ENCODE data around the gene KPNA2. TPM values are rescaled to one million over a fixed set of nuclear protein-coding genes. Genes with fewer than 3 reads are reported as not detected.
"Not testable (repeated sequence)": the region's sequence is repeated elsewhere in the genome, so short reads cannot be mapped to it uniquely, and the experiment has no call there.

Gene KPNA2
- polyA plus RNA-seq, 1 experiment = 151 TPM

GRCh38 chr17:68080411-68081150 is 45.0 kb downstream of the KPNA2 start:
- Histone ChIP-seq H3K27me3 (ENCODE audit: control insufficient read depth, insufficient read depth, low read length) (no peaks in the 10 kb centered on the region), H3K9me3 (ENCODE audit: control insufficient read depth, insufficient read depth, low read length) (peaks cover 4% of the 10 kb centered on the region; the same call in 1 of the 2 replicates), H3K27ac (ENCODE audit: low read depth, low read length) (no peak overlapping the region), H3K4me3 (ENCODE audit: low read depth, low read length) (no peak overlapping the region)
- TF ChIP-seq CTCF (IDR thresholded peaks at IDR 0.05; ENCODE audit: low read depth, low read length) = no peak
- POLR2A ChIA-PET = no interaction called here
- no peak for DNase-seq (ENCODE audit: low read depth, low spot score)
- CTCF ChIA-PET = interaction anchor here (0.5 kb wide), 1 partner anchor 1715 kb away, joined by 5 read pairs; no protein-coding TSS in a partner anchor

- POLR2A ChIA-PET; H3K27ac ChIP-seq (ENCODE audit: low read depth, low read length); DNase-seq (ENCODE audit: low read depth, low spot score); H3K9me3 ChIP-seq (ENCODE audit: control insufficient read depth, insufficient read depth, low read length); H3K4me3 ChIP-seq (ENCODE audit: low read depth, low read length); H3K27me3 ChIP-seq (ENCODE audit: control insufficient read depth, insufficient read depth, low read length): not testable (repeated sequence)
- CTCF ChIA-PET = interaction anchor here (0.9 kb wide), 1 partner anchor 62 kb away, joined by 3 read pairs; no protein-coding TSS in a partner anchor
These were observed 46.0 kb downstream of the KPNA2 start for GRCh38 chr17:68081305-68082265.

- Histone ChIP-seq H3K27ac (ENCODE audit: low read depth, low read length) (no peak overlapping the region), H3K4me3 (ENCODE audit: low read depth, low read length) (no peak overlapping the region), H3K9me3 (ENCODE audit: control insufficient read depth, insufficient read depth, low read length) (peaks cover under 1% of the 10 kb centered on the region; the same call in 1 of the 2 replicates), H3K27me3 (ENCODE audit: control insufficient read depth, insufficient read depth, low read length) (no peaks in the 10 kb centered on the region)
- CTCF ChIA-PET = no interaction called here
- no peak for DNase-seq (ENCODE audit: low read depth, low spot score)
- POLR2A ChIA-PET = no interaction called here
- TF ChIP-seq CTCF (IDR thresholded peaks at IDR 0.05; ENCODE audit: low read depth, low read length) = no peak
These were observed 50.3 kb downstream of the KPNA2 start for GRCh38 chr17:68085771-68086381.

- H3K4me3 ChIP-seq (ENCODE audit: low read depth, low read length); CTCF ChIA-PET; H3K9me3 ChIP-seq (ENCODE audit: control insufficient read depth, insufficient read depth, low read length); H3K27me3 ChIP-seq (ENCODE audit: control insufficient read depth, insufficient read depth, low read length); POLR2A ChIA-PET; H3K27ac ChIP-seq (ENCODE audit: low read depth, low read length); DNase-seq (ENCODE audit: low read depth, low spot score): not testable (repeated sequence)
These were observed 51.1 kb downstream of the KPNA2 start for GRCh38 chr17:68086666-68087065.

- H3K27me3 ChIP-seq (ENCODE audit: control insufficient read depth, insufficient read depth, low read length); DNase-seq (ENCODE audit: low read depth, low spot score); H3K27ac ChIP-seq (ENCODE audit: low read depth, low read length); POLR2A ChIA-PET; CTCF ChIA-PET; H3K9me3 ChIP-seq (ENCODE audit: control insufficient read depth, insufficient read depth, low read length); H3K4me3 ChIP-seq (ENCODE audit: low read depth, low read length): not testable (repeated sequence)
These were observed 51.6 kb downstream of the KPNA2 start for GRCh38 chr17:68087131-68087623.

GRCh38 chr17:68087851-68088250 is 52.3 kb downstream of the KPNA2 start:
- Histone ChIP-seq H3K27me3 (ENCODE audit: control insufficient read depth, insufficient read depth, low read length) (no peaks in the 10 kb centered on the region), H3K27ac (ENCODE audit: low read depth, low read length) (no peak overlapping the region), H3K9me3 (ENCODE audit: control insufficient read depth, insufficient read depth, low read length) (no peaks in the 10 kb centered on the region), H3K4me3 (ENCODE audit: low read depth, low read length) (no peak overlapping the region)
- ChIA-PET POLR2A (no interaction called here), CTCF (interaction anchor here (0.7 kb wide), 1 partner anchor 30 kb away, joined by 4 read pairs; no protein-coding TSS in a partner anchor)
- no peak for TF ChIP-seq CTCF (IDR thresholded peaks at IDR 0.05; ENCODE audit: low read depth, low read length)
- no peak for DNase-seq (ENCODE audit: low read depth, low spot score)

Measured in AG04450 (cell line).